Kidney tubule cell (primary cell): ENCODE data around the gene PAAF1.

Source experiments
- DNase-seq: peaks from one replicate; pipeline ENCODE4 v3.0.0-alpha.2; 2018; ENCODE audit warnings: low spot score

Gene PAAF1

DNA sequence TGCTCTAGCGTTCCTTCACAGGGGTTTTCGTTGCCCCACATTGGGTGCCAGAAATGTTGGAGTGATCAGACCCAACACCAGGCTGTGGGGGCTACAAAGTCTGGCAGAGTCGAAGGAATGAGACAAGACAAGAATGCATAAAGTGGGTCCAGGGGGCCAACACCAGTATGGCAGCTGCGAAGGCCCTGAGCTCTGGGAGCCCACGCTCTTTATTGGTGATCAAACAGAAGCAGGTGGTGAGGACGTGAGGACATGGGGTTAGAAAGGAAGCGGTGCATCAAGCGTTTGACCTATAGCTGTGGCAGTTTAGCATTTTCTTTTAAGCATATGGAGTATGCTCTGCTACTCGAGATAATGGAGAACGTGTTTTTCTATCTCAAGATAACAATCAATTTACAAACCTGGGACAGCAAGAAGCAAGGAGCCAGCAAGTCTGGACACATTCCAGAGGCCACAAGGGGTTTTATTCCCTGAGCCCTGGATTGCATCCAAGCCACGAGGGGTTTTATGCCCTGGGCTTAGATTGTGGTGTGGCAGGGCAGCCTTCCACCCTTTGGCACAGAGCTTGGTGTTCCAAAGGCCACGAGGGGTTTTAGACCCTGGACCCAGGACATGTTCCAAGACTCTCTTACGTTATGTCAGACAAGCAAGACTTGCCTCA is 70.1 kb downstream of the PAAF1 start:
- no peak for DNase-seq

DNA sequence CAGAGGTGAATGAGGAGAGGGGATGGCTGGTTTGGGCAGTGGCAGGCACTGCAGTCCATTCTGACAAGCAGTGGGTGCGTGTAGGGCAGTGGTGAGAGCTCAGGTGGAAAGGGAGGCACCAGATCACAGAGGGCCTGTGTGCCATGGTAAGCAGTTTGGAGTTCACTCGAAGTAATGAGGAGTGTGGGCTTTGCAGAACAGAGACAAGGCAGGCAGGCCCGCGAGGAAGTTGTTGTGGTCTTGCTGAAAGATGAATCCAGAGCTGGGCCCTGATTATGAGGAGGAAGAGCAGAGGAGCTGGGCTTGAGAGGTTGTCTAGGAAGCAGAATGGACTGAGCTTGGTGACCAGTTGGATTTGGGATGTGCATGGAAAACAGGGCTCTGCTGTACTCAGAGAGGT is 72.4 kb downstream of the PAAF1 start:
- no peak for DNase-seq

DNA sequence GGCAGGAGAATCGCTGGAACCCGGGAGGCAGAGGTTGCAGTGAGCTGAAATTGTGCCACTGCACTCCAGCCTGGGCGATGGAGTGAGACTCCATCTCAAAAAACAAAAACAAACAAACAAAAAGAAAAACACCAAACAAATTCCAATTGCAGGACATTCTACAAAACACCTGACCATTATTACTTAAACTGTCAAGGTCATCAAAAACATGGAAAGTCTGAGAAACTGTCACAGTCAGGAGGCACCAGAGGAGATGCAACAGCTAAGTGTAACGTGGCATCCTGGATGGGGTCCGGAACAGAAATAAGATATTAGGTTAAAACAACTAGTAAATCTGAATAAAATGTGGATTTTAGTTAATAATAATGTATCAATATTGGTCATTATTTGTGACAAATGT is 73.1 kb downstream of the PAAF1 start:
- DNase-seq: no peak

DNA sequence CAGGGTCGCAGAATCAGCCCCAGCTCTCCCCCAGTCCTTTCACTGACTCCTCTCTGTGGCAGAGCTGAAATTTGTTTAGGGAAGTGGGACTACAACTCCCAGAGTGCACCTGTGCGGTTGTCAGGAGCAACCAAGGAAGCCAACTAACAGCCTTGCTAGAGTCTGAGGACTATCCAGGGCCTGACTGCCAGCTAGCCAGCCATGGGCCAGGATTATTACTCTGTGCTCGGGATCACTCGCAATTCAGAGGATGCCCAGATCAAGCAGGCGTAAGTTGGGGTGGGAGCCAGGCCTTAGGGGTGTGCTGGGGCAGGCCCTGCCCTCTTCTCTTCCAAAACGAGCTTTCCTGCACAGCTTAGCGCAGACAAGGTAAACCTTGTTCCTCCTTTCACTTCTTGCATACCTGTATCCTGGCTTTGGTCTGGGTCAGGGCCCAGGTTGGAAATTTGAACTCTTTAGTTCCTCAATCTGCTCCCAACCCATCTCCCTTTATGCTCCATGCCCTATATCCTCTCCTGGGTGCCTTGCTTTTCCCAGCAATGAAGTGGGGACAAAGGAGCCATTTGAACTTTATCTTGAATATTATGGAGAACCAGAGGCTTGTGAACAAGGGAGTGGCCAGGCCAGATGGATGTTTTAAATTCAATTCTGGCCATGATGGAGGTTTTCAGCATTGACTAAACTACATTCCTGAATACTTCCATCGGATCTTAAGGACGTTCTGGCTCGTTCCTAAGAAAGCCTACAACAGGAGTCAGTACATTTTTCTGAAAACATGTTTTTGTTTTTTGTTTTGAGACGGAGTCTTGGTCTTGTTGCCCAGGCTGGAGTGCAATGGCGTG is 74.3 kb downstream of the PAAF1 start, which contains the start of gene DNAJB13:
Gene DNAJB13 (plus strand): TSS at position 158 of the 842 bp plus-strand sequence. CDS start 44 bp downstream, at position 202.
- peak; percentile 45 for DNase-seq

DNA sequence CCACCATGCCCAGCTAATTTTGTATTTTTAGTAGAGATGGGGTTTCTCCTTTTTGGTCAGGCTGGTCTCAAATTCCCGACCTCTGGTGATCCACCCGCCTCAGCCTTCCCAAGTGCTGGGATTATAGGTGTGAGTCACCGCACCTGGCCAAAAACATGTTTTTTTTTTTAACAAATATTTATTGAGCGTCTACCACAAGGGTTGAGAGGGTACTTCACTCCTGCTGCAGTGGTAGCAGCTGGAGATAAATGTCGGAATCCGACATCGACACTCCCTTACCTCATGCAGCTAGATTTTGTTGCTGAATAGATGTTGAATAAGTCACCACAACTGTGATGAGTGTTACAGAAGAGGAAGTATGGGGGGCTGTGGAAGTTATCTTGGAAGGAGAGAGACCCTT is 75.0 kb downstream of the PAAF1 start:
- DNase-seq: no peak

DNA sequence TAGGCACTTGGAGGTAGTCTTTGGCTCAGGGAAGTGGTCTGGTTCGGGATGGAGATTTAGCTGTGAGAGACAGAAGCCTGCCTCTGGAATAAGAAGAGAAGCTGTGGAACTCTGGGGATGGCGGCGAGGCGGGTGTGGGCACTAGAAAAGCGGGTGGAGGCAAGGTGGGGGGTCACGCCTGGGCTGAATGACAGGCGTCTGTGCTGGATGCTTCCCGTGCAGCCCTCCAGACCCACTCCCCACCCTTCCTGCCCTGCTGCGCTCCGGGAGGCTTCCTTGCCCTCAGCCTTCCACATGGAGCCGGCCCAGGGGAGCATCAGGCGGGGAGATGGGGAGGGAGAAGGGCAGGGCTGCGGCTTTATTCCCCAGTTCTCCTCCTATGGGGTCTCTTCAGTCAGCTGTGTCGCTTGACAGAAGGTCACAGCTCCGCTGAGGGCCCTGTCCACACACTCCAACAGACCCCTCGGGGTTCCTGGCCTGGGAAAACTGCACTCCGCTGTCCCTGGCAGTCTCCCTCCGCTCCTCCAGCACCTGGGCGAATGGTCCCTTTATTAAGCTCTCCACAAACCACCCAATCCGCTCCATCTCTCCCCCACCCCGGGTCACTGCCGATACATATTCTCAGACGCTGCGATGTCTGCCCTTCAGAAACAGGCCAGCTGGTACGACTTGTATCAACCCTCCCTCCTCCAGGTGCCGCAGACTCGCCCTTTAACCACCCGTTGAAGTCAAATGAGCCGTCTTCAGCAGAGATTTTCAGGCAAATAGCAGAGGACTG is 80.3 kb downstream of the PAAF1 start:
- no peak for DNase-seq

DNA sequence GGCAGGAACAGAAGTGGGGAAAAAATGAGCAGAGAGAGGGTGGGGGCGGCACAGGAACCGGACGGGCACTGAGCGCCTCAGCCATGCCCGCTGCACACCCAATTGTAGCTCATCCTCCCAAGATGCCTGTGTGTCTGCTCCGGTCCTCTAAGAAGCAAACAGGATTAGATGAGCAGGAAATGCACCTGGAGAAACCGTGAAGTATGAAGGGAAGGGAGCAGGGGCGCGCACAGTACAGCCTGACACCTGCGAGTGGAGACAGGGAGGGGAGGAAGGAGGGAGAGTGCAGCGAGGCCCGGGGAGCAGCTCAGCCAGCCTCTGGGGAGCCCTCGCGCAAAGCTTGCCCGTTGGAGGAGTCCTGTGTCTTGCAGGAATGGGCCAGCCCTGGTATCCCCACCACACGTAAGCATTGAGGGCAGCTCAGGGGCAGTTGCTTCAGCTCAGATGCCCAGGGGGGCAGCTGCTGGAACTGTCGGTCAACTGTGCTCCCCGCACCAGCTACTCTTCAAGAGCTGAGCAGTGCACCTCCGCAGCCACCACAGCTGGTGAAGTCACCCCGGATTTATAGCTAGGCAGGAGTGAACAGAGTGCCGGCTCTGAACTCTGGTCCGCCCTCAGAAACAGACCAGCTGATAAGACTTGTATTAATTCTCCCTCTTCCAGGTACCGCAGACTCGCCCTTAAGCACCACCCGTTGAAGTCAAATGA is 81.0 kb downstream of the PAAF1 start:
- no peak for DNase-seq

DNA sequence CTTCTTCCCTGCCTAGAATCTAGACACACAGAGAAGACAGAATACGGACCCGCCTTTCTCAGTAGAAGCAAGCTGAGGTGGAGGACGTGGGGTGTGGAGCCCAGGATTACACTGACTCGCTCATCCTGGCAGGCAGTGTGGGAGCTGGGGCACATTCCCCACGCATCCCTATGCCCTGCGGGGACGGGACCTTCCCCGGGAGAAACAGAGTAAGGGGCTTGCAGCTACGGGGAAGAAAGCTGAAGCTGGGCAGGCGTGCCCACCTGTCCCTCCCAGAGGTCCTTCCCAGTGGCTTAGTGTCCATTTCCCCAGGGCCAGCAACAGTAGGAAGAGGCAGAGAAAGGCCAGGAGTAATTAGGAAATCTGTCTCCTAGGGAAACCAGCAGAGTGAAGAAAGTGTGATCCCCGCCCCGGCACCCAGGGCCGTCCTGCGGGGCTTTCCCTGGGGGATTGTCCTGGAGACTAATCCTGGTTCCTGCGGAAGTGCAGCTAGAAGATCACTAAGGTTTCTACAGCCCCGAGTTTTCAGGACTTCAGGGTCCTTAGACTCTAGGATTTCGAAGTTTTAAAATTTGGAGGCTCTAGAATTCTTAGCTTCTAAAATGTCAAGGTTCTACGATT is 81.8 kb downstream of the PAAF1 start:
- no peak for DNase-seq

DNA sequence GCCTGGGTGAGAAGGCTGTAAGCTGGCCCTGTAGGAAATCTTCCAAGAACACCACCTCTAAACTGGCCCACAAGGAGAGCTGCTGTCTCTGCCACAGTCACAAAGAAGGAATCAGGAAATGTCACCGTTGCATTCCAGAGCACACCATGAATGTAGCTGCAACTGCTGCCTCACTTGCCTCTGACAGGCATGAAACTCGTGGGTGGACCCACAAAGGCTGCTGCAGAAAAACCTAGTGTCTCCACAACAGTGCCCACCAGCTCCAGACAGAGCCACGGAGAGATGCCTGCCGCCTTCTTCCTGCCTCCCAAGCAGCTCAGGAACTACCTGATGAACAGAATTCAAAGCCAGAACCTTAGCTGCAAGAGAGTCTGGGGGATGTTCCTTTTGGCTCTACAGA is 84.5 kb downstream of the PAAF1 start:
- peak; percentile 84 for DNase-seq

DNA sequence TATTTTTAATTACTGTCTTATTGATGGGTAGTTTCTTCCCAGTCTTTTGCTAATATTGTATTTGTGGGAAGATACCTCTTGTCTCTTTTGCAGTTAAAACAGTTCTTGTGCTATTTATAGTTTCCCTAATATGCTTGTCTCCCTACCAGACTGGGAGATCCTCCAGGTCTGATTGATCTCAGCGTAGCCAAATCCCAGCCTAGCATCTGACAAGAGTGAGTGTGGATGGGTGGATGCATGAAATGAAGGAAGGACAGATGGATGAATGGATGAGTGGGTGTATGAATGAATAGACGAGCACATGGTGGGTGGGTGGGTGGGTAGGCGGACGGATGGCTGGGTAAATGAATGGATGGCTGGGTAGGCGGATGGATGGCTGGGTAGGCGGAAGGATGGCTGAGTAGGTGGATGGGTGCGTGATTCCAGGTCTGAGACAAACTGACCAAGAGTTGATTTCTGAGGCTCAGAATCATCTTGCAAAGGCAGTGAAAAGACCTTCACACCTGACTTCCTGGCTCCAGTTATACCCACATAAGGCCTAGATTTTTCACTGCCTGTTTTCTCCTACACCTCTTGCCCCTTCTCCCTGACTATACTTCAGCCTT is 85.4 kb downstream of the PAAF1 start:
- no peak for DNase-seq

DNA sequence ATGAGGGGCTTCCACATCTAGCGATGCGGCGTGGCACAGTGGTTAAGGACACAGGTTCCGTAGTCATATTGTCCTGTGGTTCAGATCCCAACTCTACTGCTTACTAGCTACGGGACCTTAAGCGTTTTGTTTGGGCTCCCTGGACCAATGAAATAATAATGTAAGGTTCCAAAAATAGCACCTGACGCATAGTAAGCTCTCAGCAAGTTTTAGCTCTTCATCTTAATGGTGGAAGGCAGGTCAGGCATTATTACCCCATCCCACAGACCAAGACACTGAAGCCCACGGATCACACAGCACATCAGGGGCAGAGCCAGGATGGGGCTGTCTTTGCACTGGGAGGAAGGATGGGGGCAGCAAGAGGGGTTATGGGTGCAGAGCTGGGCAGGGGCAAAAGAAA is 87.1 kb downstream of the PAAF1 start:
- DNase-seq: no peak

DNA sequence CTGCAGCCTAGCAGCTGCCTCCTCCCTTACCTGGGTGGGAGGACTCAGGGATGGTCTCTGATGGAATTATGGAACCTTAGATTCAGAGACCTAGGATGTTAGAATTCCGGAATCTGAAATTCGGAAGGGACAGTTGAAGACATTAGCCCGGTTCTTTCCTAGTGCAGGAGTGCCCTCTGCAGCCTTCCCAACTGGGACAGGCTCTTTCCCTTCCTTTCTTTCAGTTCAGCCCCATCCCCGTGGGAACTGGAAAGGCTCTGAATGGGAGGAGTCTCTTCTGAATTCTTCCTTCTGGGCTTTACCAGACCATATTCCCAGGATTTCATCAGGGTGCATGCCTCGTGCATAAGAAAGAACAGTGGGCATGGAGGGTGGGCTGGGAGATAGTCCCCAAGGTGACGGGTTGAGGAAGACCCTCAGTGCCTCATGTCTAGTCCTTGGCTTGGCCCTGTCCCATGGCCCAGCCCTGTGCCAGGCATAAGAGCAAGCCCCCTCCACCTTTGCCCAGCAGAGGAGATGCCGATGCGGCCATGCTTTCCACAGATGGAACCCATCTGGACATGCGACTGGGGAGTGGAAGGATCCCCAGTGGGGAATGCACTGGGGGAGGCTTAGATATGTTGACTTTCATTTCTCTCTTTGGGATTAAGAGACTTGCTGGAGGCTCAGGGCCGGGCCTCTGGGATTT is 88.4 kb downstream of the PAAF1 start:
- no peak for DNase-seq

DNA sequence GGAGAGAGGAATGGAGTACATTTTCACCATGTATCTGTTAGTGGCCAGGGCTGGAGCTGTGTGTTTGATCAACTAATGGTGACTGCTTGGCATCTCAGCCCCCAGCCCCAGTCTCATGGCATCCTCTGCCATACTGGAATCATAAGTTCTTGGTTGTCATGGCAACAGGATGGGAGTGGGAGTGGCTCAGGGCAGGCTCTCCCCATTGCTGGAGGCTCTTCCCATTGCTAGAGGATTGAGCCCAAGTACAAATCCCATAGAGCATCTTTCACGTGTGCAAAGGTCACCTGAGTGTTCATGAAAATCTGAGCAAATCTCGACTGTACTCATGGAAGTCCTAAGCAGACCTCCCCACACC is 88.9 kb downstream of the PAAF1 start:
- DNase-seq: no peak

DNA sequence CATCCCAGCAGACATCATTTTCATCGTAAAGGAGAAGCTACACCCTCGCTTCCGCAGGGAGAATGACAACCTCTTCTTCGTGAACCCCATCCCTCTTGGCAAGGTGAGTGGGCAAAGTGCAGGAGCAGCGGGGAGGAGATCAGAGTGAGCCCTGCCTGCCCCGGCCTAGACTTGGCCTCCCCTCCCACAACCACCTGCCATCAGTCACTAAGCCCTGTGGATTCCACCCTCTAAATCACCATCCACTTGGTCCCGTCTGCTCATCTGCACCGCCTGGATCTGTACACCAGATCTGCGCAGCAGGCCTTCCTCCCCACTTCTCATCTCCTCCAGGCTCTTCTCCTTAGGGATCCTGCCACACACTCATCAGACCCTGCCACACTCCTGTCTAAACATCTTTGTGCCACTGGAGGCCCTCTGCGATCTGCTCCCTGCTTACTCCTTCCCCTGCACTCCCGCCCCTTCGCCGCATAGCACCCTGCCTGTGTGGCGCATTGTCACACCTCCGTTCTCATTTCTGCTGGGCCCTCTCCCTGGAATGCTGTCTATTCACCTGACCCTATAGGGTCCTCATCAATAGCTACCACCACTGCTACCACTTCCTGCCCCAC is 91.7 kb downstream of the PAAF1 start:
- no peak for DNase-seq

DNA sequence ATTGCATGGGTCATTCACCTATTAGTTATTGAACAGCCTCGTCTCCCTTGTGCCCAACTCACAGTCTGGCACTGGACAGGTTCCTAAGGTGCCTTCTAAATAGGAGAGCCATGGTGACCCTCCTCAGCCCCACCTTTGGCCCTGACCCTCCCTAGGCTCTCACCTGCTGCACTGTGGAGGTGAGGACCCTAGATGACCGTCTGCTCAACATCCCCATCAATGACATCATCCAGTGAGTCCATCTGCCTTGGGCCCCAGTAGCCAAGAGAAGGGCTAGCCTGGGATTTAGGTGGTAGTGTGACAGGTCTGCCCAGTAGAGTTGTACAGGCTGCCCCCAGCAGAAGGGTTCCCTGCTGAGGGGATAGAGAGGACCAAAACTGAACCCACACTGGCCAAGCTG is 92.3 kb downstream of the PAAF1 start:
- DNase-seq: no peak

DNA sequence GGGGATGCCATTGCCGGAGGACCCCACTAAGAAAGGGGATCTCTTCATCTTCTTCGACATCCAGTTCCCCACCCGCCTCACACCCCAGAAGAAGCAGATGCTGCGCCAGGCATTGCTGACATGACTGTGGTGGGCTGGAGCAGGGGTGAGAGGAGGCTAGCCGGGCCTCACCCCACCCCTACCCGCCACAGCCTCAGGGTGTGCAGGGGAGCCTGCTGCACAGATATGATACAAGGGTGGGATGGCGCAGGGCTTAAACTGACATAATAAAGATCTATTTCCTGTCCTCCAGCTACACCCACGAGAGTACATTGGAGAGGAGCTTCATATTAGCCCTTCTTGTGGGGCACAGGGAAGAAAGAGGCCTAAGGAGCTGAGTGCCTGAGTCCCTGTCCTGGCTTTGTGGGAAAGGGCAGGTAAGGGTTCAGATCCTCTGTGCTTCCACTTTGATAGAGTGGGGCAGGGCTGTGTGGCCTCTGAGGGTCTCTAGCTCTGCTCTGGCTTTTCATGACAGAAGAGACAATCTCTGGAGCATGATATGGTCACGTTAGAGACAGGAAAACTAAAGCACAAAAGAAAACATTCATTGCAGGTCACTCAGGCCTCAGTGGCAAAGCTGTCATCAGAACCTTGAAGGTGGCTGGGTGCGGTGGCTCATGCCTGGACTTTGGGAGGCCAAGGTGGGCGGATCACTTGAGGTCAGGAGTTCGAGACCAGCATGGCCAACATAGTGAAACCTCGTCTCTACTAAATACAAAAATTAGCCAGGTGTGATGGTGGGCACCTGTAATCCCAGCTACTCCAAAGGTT is 93.4 kb downstream of the PAAF1 start:
- no peak for DNase-seq

DNA sequence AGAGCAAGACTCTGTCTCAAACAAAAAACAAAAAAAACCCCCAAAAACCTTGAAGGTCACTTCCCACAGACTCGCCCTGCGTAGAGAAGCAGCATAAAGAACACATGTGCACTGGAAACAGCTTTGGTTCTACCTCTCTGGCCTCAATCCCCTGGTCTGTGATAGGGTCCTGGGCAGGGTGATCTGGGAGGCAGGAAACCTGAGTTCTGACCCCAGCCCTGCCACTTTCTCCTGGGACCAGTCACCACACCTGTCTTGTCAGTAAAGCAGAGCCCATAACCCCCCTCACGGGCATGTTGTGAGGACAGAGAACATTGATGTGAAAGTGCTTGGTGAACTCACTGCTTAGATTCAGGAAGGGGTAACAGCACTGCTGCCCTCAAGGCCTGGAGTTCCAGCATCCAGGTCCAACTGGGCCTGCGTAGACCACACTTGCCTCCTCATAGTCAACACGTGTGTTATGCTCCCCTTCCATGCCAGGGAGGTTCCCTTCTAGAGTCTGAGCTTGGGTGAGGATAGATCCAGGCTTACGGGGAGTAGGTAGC is 94.4 kb downstream of the PAAF1 start:
- DNase-seq: no peak

DNA sequence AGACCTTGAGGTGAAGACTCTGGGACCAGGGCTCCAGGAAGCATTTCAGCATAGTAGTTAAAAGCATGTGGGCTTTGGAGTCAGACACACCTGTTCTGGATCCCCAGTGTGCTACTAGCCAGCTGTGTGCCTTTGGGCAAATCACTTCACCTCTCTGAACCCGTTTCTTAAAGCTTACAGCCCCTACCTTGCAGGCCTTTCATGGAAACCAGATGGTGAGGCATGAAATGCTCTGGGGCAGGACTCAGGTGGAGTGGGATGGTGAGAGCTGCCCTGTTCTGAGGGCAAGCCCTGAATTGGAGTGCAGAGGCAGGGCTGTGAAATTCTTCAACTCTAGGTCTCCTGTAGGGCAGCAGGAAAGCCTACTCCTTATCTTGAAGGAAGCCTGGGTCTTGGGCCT is 95.4 kb downstream of the PAAF1 start:
- DNase-seq: no peak
